GM10266 (cell line): Measurements from ENCODE around the gene MGAT4A.

Source experiments
- DNase-seq: peaks from one replicate; pipeline ENCODE4 v3.0.0; 2012; ENCODE audit errors: extremely low spot score
- TF ChIP-seq, protein P1 (sequence below): IDR thresholded peaks from 2 replicates; pipeline ENCODE4 v1.5.1; 2012; ENCODE audit warnings: mild to moderate bottlenecking, low read depth; ENCODE audit not compliant: control insufficient read depth, insufficient read depth; ENCODE audit errors: missing control alignments

The MGAT4A gene

DNA sequence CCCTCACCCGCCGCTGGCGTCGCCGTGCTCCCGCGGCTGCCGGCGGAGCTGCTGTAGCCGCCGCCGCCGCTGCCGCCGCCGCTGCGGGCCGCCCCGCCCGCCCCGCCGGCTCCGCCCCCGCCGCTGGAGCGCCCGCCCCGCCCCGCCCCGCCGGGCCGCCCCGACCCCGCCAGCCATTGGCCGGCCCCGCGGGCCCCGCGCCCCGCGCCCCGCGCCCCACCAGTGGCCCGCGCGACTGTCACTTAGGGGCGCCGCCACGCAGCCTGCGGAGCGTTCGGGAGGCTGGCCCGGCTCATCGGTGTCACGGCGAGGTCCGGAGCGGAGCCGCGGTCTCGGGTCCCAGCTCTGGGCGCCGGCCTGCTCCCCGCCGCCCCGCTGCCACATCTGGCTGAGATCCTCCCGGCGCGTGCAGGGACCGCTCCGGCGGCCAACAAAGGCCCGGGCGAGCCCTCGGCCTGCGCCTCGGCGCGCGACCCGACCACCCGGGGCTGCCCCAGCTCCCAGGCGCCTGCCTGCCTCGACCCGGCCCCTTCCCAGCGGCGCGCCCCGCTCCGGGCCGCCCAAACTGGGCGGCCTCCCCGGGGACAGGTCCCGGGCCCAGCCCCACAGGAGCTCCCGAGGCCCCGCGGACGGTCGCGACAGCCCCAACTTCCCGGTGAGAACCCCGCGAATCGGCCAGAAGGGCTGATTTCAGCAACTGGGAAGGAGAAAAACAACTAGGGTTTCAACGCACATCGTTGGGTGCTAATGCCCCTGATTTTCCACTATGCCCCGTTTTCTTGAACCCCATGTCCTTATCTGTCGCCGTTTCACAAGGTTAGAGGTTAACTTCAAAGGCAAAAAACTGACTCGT lies at the start of gene MGAT4A:
MGAT4A (minus strand) TSS at position 92 of the 853 bp plus-strand sequence. CDS start 4,800 bp downstream, outside the sequence.
- TF ChIP-seq, protein P1, sequence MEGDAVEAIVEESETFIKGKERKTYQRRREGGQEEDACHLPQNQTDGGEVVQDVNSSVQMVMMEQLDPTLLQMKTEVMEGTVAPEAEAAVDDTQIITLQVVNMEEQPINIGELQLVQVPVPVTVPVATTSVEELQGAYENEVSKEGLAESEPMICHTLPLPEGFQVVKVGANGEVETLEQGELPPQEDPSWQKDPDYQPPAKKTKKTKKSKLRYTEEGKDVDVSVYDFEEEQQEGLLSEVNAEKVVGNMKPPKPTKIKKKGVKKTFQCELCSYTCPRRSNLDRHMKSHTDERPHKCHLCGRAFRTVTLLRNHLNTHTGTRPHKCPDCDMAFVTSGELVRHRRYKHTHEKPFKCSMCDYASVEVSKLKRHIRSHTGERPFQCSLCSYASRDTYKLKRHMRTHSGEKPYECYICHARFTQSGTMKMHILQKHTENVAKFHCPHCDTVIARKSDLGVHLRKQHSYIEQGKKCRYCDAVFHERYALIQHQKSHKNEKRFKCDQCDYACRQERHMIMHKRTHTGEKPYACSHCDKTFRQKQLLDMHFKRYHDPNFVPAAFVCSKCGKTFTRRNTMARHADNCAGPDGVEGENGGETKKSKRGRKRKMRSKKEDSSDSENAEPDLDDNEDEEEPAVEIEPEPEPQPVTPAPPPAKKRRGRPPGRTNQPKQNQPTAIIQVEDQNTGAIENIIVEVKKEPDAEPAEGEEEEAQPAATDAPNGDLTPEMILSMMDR: no peak
- peak; percentile 91 for DNase-seq

DNA sequence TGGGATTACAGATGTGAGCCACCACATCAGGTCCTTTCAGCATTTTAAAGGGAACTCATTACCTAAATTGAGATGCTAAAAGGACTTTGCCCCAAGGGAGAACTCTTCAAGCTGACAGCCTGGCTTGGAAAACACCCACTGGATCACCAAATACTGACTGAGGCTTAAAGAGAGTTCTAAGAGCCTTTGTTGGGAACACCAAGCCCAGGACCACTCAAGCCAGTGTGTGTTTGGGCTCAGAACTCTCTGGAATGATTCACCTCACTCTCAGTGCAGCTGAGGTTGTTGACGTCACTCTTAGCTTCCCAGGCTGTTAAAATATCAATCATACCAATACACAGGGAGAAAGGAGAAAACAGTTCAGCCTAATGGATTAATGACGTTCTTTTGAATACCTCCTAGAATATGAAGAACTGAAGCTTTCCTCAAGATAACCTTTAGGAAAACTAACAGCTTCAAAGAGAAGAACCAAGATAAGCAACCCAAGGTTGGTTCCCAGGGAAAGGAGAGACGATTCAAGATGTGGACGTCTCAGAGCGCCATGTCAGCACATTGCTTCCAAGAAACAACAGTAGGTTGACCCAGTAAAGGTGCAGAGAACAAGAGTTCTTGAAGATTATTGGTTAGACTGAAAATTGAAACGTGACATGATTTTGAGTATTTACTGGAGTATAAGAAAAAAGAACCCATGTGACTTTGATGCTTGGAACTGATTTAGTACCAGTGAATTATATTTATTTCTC lies 48.0 kb upstream of the MGAT4A start:
- TF ChIP-seq, protein P1: no peak
- no peak for DNase-seq

DNA sequence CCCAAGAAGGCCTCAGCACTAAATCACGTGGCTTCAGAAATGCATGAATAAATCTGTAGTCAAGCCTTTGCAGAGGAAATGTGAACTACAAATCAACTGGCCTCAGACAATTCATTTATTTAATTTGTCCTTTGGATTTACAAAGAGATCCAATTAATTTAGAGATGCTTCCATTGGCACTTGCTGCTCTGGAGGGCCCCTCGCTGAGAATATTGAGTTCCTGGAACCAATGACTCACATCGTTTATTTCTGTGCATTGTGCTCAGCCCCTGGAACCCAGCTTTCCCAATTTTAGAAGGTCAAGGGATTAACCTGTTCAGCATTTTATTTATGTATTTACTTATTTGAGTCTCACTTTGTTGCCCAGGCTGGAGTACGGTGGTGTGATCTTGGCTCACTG lies 47.2 kb upstream of the MGAT4A start:
- DNase-seq: no peak
- TF ChIP-seq, protein P1: no peak

DNA sequence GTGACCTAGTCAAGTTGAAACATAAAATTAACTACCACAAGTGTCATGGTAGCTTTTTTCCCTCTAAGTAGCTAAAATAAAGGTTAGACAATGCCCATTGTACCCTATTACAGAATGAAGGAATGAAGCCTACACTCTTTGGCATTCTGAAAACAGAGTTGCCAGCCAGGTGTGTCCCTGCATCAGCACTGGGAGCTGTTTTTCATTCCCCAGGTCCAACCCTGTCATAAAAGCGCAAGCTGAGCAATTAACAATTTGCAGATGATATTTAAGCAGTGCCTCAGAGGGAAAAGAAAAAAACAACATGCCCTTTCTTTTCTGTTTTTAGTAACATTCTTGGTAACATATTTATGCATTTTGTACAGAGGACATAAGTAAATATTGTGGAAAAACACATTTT lies 46.8 kb upstream of the MGAT4A start:
- TF ChIP-seq, protein P1: no peak

DNA sequence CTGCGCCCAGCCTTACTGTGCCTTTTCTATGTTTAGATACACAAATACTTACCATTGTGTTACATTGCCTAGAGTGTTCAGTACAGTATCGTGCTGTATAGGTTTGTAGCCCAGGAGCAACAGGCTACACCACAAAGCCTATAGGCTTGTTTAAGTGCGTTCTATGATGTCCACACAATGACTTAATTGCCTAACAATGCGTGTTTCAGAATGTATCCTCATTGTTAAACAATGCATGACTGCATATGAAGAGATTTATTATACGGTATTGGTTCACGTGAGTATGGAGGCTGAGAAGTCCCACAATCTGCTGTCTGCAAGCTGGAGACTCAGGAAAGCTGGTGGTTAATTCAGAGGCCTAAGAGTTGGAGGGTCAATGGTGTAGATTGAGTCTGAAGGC lies 46.1 kb upstream of the MGAT4A start:
- TF ChIP-seq, protein P1: no peak
- DNase-seq: no peak

More for the DNA sequence above, 46.8 kb upstream of the MGAT4A start:
- DNase-seq: no peak

DNA sequence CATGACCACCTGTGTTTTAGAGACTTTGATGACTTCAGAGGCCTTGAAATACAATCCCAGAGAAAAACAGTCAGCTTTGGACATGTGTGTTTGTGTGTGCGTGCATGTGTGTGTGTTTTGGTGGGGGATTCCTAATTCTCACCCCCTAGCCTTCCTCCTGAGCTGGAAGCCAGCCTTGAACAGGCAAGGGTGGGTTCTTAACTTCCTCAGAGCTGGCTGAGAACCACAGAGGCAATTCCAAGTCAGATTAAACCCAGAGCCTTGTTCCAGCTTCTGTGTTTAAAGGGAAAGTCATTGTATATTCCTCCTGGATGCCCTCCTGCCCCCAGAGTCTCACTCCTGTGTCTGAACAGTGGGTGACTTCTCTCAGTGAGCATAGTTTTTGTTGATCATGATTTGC lies 45.2 kb upstream of the MGAT4A start:
- TF ChIP-seq, protein P1: no peak

More for the DNA sequence above, 45.2 kb upstream of the MGAT4A start:
- DNase-seq: no peak
